ENCODE results near the gene ROR2. TPM values are rescaled to one million over a fixed set of nuclear protein-coding genes. Genes with fewer than 3 reads are reported as not detected.

The ROR2 gene
- total RNA-seq, 2 experiments from 2014 or later = not detected

- H3K27me3 ChIP-seq (ENCODE audit: control insufficient read depth in 1 of 2, insufficient read depth in 2 of 2, low read length in 2 of 2) = peaks cover 2 to 7% of the 10 kb centered on the region in 2 experiments
- peaks cover 21% of the 10 kb centered on the region for H3K4me1 Mint-ChIP-seq (ENCODE audit: low read depth)
Observed at GRCh38 chr9:91844701-91845291, 105.2 kb downstream of the ROR2 start.

DNA sequence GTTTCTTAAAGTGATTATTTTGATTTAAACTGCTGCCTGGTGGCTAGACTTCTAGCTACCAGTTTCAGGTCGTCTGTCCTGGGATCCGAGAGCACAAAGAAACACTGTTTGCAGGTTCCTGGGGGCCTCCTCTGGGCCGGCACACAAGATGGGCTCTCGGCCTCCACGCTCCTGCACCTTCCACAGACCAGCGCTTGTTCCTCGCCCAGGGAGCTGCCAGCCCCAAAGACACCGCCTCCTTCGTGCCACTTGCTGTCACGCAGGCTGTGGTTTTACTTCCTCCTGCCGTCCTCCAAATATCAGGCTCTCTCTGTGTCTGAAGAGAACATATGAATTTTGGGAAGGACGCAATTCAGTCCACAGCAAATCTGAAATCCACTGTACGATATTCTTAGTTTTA lies 105.8 kb downstream of the ROR2 start:
- CTCF ChIA-PET = no interaction called here
- DNase-seq (peak in 2 of 14 experiments; percentile 27 to 32), ATAC-seq (ENCODE audit: poor library complexity) (no peak)
- Mint-ChIP-seq H3K4me3 (no peak overlapping the region), H3K27ac (no peak overlapping the region), H3K4me1 (ENCODE audit: low read depth) (peaks cover 25% of the 10 kb centered on the region), H3K9me3 (no peaks in the 10 kb centered on the region), H3K36me3 (ENCODE audit: low read depth) (no peaks in the 10 kb centered on the region), H3K27me3 (peaks cover 41% of the 10 kb centered on the region)
- H3K4me3 ChIP-seq (ENCODE audit: low read length) = no peak overlapping the region
- peaks cover 14% of the 10 kb centered on the region for H3K4me1 ChIP-seq (ENCODE audit: insufficient read depth, low read length)
- no peaks in the 10 kb centered on the region for H3K9me3 ChIP-seq (ENCODE audit: control insufficient read depth in 1 of 2, insufficient read depth in 1 of 2, low read length in 2 of 2)
- TF ChIP-seq, protein P1, sequence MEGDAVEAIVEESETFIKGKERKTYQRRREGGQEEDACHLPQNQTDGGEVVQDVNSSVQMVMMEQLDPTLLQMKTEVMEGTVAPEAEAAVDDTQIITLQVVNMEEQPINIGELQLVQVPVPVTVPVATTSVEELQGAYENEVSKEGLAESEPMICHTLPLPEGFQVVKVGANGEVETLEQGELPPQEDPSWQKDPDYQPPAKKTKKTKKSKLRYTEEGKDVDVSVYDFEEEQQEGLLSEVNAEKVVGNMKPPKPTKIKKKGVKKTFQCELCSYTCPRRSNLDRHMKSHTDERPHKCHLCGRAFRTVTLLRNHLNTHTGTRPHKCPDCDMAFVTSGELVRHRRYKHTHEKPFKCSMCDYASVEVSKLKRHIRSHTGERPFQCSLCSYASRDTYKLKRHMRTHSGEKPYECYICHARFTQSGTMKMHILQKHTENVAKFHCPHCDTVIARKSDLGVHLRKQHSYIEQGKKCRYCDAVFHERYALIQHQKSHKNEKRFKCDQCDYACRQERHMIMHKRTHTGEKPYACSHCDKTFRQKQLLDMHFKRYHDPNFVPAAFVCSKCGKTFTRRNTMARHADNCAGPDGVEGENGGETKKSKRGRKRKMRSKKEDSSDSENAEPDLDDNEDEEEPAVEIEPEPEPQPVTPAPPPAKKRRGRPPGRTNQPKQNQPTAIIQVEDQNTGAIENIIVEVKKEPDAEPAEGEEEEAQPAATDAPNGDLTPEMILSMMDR (IDR thresholded peaks at IDR 0.05) = no peak
- no peak overlapping the region for H3K27ac ChIP-seq (ENCODE audit: low read depth in 1 of 2, low read length in 2 of 2)
- H3K36me3 ChIP-seq (ENCODE audit: insufficient read depth, low read length) = no peaks in the 10 kb centered on the region
- H3K27me3 ChIP-seq (ENCODE audit: control insufficient read depth in 1 of 2, insufficient read depth in 2 of 2, low read length in 2 of 2) = peaks cover 2 to 7% of the 10 kb centered on the region in 2 experiments
- POLR2A ChIA-PET = no interaction called here
- intact Hi-C loops (cut with DNase I, micrococcal nuclease) = no loop called here

More at GRCh38 chr9:91844701-91845291, 105.2 kb downstream of the ROR2 start:
- DNase-seq (no peak), ATAC-seq (ENCODE audit: poor library complexity) (no peak)
- ChIA-PET CTCF (no interaction called here), POLR2A (no interaction called here)
- intact Hi-C loops (cut with DNase I, micrococcal nuclease) = no loop called here
- no peak overlapping the region for H3K27ac Mint-ChIP-seq
- H3K36me3 Mint-ChIP-seq (ENCODE audit: low read depth) = no peaks in the 10 kb centered on the region
- peaks cover 40% of the 10 kb centered on the region for H3K27me3 Mint-ChIP-seq
- TF ChIP-seq, protein P1 (IDR thresholded peaks at IDR 0.05) = no peak
- no peak overlapping the region for H3K4me3 Mint-ChIP-seq
- no peak overlapping the region for H3K27ac ChIP-seq (ENCODE audit: low read depth in 1 of 2, low read length in 2 of 2)
- H3K9me3 ChIP-seq (ENCODE audit: control insufficient read depth in 1 of 2, insufficient read depth in 1 of 2, low read length in 2 of 2) = no peaks in the 10 kb centered on the region
- H3K9me3 Mint-ChIP-seq = no peaks in the 10 kb centered on the region
- no peaks in the 10 kb centered on the region for H3K36me3 ChIP-seq (ENCODE audit: insufficient read depth, low read length)
- no peak overlapping the region for H3K4me3 ChIP-seq (ENCODE audit: low read length)
- H3K4me1 ChIP-seq (ENCODE audit: insufficient read depth, low read length) = peaks cover 14% of the 10 kb centered on the region

GRCh38 chr9:91843623-91844148 lies 106.3 kb downstream of the ROR2 start:
- Histone ChIP-seq H3K36me3 (ENCODE audit: insufficient read depth, low read length) (no peaks in the 10 kb centered on the region), H3K4me1 (ENCODE audit: insufficient read depth, low read length) (peaks cover 14% of the 10 kb centered on the region), H3K27ac (ENCODE audit: low read depth in 1 of 2, low read length in 2 of 2) (no peak overlapping the region), H3K27me3 (ENCODE audit: control insufficient read depth in 1 of 2, insufficient read depth in 2 of 2, low read length in 2 of 2) (peaks cover 2 to 7% of the 10 kb centered on the region in 2 experiments), H3K4me3 (ENCODE audit: low read length) (no peak overlapping the region), H3K9me3 (ENCODE audit: control insufficient read depth in 1 of 2, insufficient read depth in 1 of 2, low read length in 2 of 2) (no peaks in the 10 kb centered on the region)
- Mint-ChIP-seq H3K4me1 (ENCODE audit: low read depth) (peaks cover 26% of the 10 kb centered on the region), H3K36me3 (ENCODE audit: low read depth) (no peaks in the 10 kb centered on the region), H3K27me3 (peaks cover 43% of the 10 kb centered on the region), H3K27ac (no peak overlapping the region), H3K9me3 (no peaks in the 10 kb centered on the region), H3K4me3 (no peak overlapping the region)
- ATAC-seq (ENCODE audit: poor library complexity) = no peak
- POLR2A ChIA-PET = no interaction called here
- CTCF ChIA-PET = no interaction called here
- intact Hi-C loops (cut with DNase I, micrococcal nuclease) = no loop called here
- TF ChIP-seq, protein P1 (IDR thresholded peaks at IDR 0.05) = no peak
- no peak for DNase-seq

Measured in CD4-positive, alpha-beta T cell (primary cell).